ENCODE results near the gene KRTAP1-1.
"Not testable (repeated sequence)": the region's sequence is repeated elsewhere in the genome, so short reads cannot be mapped to it uniquely, and the experiment has no call there.

Gene KRTAP1-1

GRCh38 chr17:41040783-41041571, at the start of gene KRTAP1-1:
Gene KRTAP1-1, minus strand, starts transcription at chr17:41041450. Its CDS starts 53 bp downstream, at chr17:41041397.
- not testable (repeated sequence) for DNase-seq

GRCh38 chr17:41088760-41089352, 47.6 kb upstream of the KRTAP1-1 start:
- DNase-seq, result not testable (repeated sequence)

GRCh38 chr17:41084100-41084856, 43.0 kb upstream of the KRTAP1-1 start, which contains the start of gene KRTAP4-7:
Gene KRTAP4-7, plus strand, starts transcription at chr17:41084150. Its CDS starts 57 bp downstream, at chr17:41084207.
- not testable (repeated sequence) for DNase-seq

GRCh38 chr17:41083427-41083826, 42.2 kb upstream of the KRTAP1-1 start:
- DNase-seq, result not testable (repeated sequence)

GRCh38 chr17:41082626-41083025, 41.4 kb upstream of the KRTAP1-1 start:
- DNase-seq, result no peak

GRCh38 chr17:41076788-41077187, 35.5 kb upstream of the KRTAP1-1 start:
- DNase-seq, result no peak

- DNase-seq, result no peak
These were observed 32.4 kb upstream of the KRTAP1-1 start for GRCh38 chr17:41073676-41074075.

- no peak for DNase-seq
These were observed 30.5 kb upstream of the KRTAP1-1 start for GRCh38 chr17:41071606-41072360.

- no peak for DNase-seq
These were observed 27.8 kb upstream of the KRTAP1-1 start for GRCh38 chr17:41069031-41069430.

GRCh38 chr17:41067281-41067680, 26.0 kb upstream of the KRTAP1-1 start:
- no peak for DNase-seq

- DNase-seq, result no peak
These were observed 24.8 kb upstream of the KRTAP1-1 start, which contains the start of gene KRTAP2-4 for GRCh38 chr17:41065829-41066624. Gene KRTAP2-4, minus strand, starts transcription at chr17:41065879. Its CDS starts 34 bp downstream, at chr17:41065845.

- not testable (repeated sequence) for DNase-seq
These were observed 23.9 kb upstream of the KRTAP1-1 start for GRCh38 chr17:41065016-41065689.

GRCh38 chr17:41064301-41064700, 23.1 kb upstream of the KRTAP1-1 start:
- no peak for DNase-seq

- DNase-seq, result no peak
These were observed 22.2 kb upstream of the KRTAP1-1 start for GRCh38 chr17:41063449-41063848.

- DNase-seq, result no peak
These were observed 20.7 kb upstream of the KRTAP1-1 start for GRCh38 chr17:41061964-41062363.

- no peak for DNase-seq
These were observed 18.9 kb upstream of the KRTAP1-1 start, which contains the start of gene KRTAP2-3 for GRCh38 chr17:41060052-41060604. Gene KRTAP2-3, minus strand, starts transcription at chr17:41060114. Its CDS starts 64 bp downstream, at chr17:41060050.

- DNase-seq, result not testable (repeated sequence)
These were observed 18.2 kb upstream of the KRTAP1-1 start for GRCh38 chr17:41059276-41060051.

- no peak for DNase-seq
These were observed 17.5 kb upstream of the KRTAP1-1 start for GRCh38 chr17:41058741-41059140.

- DNase-seq, result no peak
These were observed 16.3 kb upstream of the KRTAP1-1 start for GRCh38 chr17:41057547-41057946.

- DNase-seq, result not testable (repeated sequence)
These were observed 13.9 kb upstream of the KRTAP1-1 start, which contains the start of gene KRTAP2-2 for GRCh38 chr17:41055130-41055529. Gene KRTAP2-2, minus strand, starts transcription at chr17:41055230. Its CDS starts 19 bp downstream, at chr17:41055211.

Measured in NCI-H2081 treated with DMSO at 0.1 percent for 48 hours (cell line).